ENCODE data around the gene SH2D4B. TPM values are rescaled to one million over a fixed set of nuclear protein-coding genes. Genes with fewer than 3 reads are reported as not detected.

Gene SH2D4B
- total RNA-seq, 2 experiments from 2014 or later = 0.14 to 0.22 TPM

- Mint-ChIP-seq H3K27me3 (no peaks in the 10 kb centered on the region), H3K4me1 (peaks cover 91% of the 10 kb centered on the region), H3K4me3 (peak overlapping the region; percentile 77), H3K36me3 (peaks cover 43% of the 10 kb centered on the region), H3K9me3 (peaks cover 3% of the 10 kb centered on the region), H3K27ac (peak overlapping the region; percentile 91)
- DNase-seq = peak; percentile 54
- peak; percentile 67 for ATAC-seq (ENCODE audit: low read depth)
- POLR2A ChIA-PET = interaction anchor here (0.9 to 3.6 kb wide), 12 partner anchors 11 to 55 kb away, joined by 4 to 38 read pairs (median 8); no protein-coding TSS in a partner anchor
Measured at GRCh38 chr10:80498833-80499741, 38.6 kb upstream of the SH2D4B start.

DNA sequence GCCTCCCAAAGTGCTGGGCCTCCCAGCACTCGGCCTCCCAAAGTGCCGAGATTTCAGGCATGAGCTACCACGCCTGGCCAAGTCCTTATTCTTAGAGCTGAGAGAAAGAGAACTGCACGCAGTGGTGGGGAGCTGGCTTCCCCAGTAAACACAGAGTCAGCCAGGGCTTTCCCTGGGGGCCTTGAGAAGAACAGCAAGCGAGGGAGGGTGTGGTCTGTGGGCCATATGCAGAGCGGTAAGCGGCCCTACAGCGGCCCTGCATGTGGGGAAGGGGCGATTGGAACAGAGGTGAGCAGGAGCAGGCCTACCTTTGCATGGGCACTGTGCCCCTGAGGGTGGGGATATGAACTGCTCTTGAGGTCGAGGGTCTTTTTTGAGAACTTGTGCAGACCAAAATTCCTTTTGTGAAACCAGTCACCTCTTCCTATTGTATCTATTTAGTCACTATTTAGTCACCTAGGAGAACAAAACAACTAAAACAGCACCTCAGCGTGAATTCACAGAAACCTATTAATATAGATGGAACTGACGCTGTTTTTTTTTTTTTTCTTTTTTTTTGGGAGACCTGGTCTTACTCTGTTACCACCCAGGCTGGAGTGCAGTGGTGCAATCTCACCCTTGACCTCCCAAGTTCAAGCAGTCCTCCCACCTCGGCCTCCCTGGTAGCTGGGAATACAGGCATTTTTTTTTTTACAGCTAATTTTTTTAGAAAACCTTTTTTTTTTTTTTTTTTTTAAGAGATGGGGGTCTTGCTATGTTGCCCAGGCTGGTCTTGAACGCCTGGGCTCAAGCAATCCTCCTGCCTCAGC is 36.9 kb upstream of the SH2D4B start:
- H3K4me1 Mint-ChIP-seq = peaks cover 91% of the 10 kb centered on the region
- peaks cover 35% of the 10 kb centered on the region for H3K36me3 Mint-ChIP-seq
- H3K4me3 Mint-ChIP-seq = peak overlapping the region; percentile 51
- no peak for DNase-seq
- H3K9me3 Mint-ChIP-seq = peaks cover 3% of the 10 kb centered on the region
- POLR2A ChIA-PET = interaction anchor here (0.7 to 2.9 kb wide), 12 partner anchors 9 to 57 kb away, joined by 3 to 16 read pairs (median 7); no protein-coding TSS in a partner anchor
- no peaks in the 10 kb centered on the region for H3K27me3 Mint-ChIP-seq
- no peak for ATAC-seq (ENCODE audit: low read depth)
- peak overlapping the region; percentile 84 for H3K27ac Mint-ChIP-seq

DNA sequence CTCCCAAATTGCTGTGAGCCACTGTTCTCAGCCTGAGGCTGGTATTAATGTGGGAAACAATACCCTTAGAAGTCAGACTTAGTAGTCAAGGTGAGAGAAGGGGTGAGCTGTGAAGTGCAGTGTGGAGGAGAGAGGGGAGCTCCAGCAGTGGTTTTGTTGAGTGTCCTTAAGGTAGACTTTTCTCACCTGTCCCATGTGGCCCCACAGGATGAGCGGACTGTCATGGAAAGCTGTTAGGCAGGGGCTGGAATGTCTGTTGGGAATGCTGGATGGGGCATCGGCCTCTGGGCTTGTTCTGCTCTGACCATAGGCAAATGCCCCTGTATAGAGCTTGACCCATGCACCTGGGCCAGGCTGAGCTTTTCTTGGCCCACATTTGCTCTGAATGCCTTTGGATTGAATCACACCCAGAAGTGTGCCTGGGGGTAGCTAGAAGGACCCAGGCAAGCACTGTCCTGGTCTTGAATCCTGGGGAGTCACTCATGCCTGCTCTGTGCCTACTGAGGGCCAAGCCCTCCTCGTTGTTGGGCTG is 36.3 kb upstream of the SH2D4B start:
- Mint-ChIP-seq H3K27ac (peak overlapping the region; percentile 81), H3K27me3 (no peaks in the 10 kb centered on the region), H3K4me3 (peak overlapping the region; percentile 14), H3K4me1 (peaks cover 89% of the 10 kb centered on the region), H3K36me3 (peaks cover 29% of the 10 kb centered on the region), H3K9me3 (peaks cover 3% of the 10 kb centered on the region)
- ATAC-seq (ENCODE audit: low read depth) (no peak), DNase-seq (no peak)
- POLR2A ChIA-PET = interaction anchor here (0.9 to 2.9 kb wide), 5 partner anchors 13 to 57 kb away, joined by 3 to 13 read pairs (median 5); no protein-coding TSS in a partner anchor

DNA sequence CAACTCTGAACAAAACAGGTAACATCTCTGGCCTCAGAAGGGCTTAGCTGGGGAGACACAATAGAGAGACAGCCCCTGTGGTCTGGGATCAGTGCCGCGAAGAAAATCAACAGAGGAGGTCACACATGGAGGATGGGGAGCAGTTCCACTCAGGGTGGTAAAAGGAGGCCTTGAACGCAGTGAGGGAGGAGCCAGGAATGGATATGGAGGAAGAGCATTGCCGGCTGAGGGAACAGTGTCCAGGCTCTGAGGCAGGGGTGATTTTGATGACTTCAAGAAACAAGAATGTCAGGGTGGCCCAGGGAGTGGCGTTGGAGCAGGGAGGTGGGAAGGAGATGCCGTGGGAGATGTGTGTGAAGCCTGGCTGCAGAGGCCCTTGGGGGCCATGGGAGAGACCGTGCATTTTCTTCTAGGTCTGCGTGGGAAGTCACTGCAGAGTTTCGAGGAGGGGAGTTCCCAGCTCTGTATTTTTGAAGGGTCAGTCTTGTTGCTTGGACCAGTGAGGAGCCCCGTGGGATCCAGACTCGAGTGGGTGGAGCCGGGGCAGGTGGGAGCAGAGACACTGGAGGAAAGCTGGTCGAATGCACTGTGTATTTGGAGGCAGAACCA is 35.7 kb upstream of the SH2D4B start:
- POLR2A ChIA-PET = interaction anchor here (0.9 to 2.9 kb wide), 6 partner anchors 14 to 58 kb away, joined by 3 to 13 read pairs (median 4); no protein-coding TSS in a partner anchor

GRCh38 chr10:80502621-80503583 is 34.8 kb upstream of the SH2D4B start:
- no peaks in the 10 kb centered on the region for H3K9me3 Mint-ChIP-seq
- H3K27me3 Mint-ChIP-seq = no peaks in the 10 kb centered on the region
- no peak for DNase-seq
- no peak for ATAC-seq (ENCODE audit: low read depth)
- H3K27ac Mint-ChIP-seq = peak overlapping the region; percentile 81
- H3K36me3 Mint-ChIP-seq = peaks cover 19% of the 10 kb centered on the region
- H3K4me3 Mint-ChIP-seq = peak overlapping the region; percentile 4
- peaks cover 76% of the 10 kb centered on the region for H3K4me1 Mint-ChIP-seq
- POLR2A ChIA-PET = interaction anchor here (0.8 to 3.5 kb wide), 5 partner anchors 15 to 59 kb away, joined by 4 to 34 read pairs (median 5); no protein-coding TSS in a partner anchor

More for the DNA sequence above, 35.7 kb upstream of the SH2D4B start:
- DNase-seq (no peak), ATAC-seq (ENCODE audit: low read depth) (no peak)
- Mint-ChIP-seq H3K9me3 (no peaks in the 10 kb centered on the region), H3K4me1 (peaks cover 83% of the 10 kb centered on the region), H3K36me3 (peaks cover 23% of the 10 kb centered on the region), H3K27me3 (no peaks in the 10 kb centered on the region), H3K4me3 (peak overlapping the region; percentile 14), H3K27ac (peak overlapping the region; percentile 81)

DNA sequence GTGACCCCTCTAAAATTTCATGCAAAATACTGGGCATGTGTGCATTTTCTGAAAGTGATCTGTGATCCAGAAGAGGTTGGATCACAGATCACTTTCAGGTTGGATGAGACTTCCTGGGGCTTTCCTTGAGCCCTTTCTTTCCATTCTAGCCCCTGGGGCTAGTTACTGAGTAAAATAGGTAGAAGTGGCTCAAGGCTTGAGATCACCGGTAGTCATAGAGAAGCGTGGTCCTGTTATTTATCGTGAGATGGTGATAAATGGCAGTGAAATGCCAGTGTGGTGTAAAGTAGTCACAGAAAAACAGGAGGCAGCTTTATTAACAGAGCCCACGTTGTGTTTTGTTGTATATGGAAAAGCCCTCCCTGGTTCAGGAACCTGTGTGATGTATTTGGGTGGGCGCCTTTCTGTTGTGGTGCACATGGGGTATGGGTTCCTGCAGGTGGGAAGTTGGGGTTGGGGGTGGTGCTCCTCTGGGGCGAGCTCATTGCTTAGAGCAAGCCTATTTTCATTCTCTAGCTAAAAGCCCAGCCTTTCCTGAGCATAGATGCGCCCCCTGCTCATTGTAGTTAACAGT is 34.0 kb upstream of the SH2D4B start:
- H3K4me3 Mint-ChIP-seq = no peak overlapping the region
- no peaks in the 10 kb centered on the region for H3K27me3 Mint-ChIP-seq
- no peak for ATAC-seq (ENCODE audit: low read depth)
- no peak for DNase-seq
- POLR2A ChIA-PET = interaction anchor here (0.7 to 3.5 kb wide), 4 partner anchors 33 to 50 kb away, joined by 3 to 34 read pairs (median 5); no protein-coding TSS in a partner anchor
- H3K36me3 Mint-ChIP-seq = peaks cover 19% of the 10 kb centered on the region
- H3K4me1 Mint-ChIP-seq = peaks cover 69% of the 10 kb centered on the region
- H3K27ac Mint-ChIP-seq = peak overlapping the region; percentile 81
- no peaks in the 10 kb centered on the region for H3K9me3 Mint-ChIP-seq

DNA sequence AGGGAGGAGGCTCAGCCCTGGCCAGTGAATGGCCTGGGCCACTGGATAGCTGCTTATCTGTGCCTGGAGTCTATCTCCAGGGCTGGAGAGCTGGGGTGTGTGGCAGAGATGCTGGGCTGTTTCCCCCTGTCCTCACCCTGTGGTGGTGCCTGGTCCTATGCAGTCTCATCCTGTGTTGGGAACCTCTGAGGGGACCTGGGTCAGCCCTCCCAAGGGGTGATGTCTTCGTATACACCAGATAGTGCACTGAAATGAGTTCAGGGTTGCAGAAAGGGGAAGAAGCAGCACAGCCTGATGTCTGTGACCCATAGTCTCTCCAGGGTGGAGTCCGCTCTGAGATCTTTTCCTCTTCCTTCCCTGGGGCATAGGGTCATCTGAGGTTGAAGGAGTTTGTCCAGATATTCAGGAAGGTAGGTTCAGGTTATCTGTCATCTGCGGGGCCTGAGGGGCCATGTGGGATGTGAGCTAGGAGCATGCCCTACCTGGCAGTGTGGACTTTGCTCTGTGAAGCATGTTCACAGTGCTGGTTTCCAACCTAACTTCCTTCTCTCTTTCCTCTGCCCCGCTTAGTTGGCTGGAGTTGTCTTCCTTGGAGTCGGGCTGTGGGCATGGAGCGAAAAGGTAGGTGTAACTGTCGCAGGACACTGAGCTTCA is 33.4 kb upstream of the SH2D4B start:
- POLR2A ChIA-PET = interaction anchor here (0.7 to 3.5 kb wide), 8 partner anchors 32 to 97 kb away, joined by 3 to 34 read pairs (median 4); partner anchors contain the start of gene PRXL2A

DNA sequence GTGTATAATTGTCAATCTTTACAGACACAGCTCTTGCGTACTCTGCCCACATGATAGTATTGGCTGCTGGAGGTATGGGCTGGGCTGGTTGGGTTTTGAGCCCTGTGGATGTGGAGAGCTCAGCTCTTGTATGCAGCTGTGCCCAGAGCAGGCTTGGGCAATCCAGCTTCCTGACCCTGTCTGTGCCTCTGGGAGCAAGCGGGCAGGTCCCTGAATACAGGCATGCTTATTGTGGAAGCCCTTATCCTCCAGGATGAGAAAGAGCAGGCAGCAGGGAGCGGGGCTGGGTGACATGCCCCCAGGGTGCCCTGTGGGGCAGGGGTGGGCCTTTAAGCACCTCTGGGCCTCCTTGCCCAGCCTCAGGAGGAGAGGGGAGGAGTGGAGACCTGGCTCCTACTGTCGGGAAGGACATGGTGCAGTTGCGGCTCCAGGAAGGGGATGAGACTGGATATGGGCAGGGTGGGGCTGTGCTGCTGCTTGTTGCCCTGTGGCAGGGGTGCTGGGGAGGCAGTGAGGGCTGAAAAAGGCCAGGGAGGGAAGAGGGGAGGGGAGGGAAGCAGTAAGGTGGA is 32.7 kb upstream of the SH2D4B start:
- peak; percentile 6 for ATAC-seq (ENCODE audit: low read depth)
- H3K36me3 Mint-ChIP-seq = peaks cover 24% of the 10 kb centered on the region

More for the DNA sequence above, 33.4 kb upstream of the SH2D4B start:
- no peaks in the 10 kb centered on the region for H3K9me3 Mint-ChIP-seq
- H3K36me3 Mint-ChIP-seq = peaks cover 19% of the 10 kb centered on the region
- no peak for ATAC-seq (ENCODE audit: low read depth)
- DNase-seq = no peak
- H3K4me3 Mint-ChIP-seq = no peak overlapping the region
- H3K27me3 Mint-ChIP-seq = no peaks in the 10 kb centered on the region
- peaks cover 62% of the 10 kb centered on the region for H3K4me1 Mint-ChIP-seq
- H3K27ac Mint-ChIP-seq = peak overlapping the region; percentile 81

DNA sequence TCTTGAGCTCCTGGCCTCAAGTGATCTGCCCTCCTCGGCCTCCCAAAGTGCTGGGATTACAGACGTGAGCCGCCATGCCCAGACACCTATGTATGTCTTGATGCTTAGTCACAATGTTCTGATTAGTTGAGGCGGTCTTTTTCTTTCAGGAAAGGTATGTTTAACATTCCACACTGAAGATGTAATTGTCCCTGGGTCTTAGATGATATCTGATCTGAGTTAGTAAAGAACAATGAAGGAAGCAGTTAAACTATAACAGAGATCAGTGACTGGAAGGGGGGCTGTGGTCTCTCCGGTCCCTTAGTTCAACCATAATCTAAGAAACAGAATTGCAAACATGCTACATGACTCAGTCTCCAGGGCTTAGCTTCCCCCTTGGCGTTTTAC is 31.5 kb upstream of the SH2D4B start:
- H3K27ac Mint-ChIP-seq = no peak overlapping the region
- peaks cover 59% of the 10 kb centered on the region for H3K4me1 Mint-ChIP-seq
- POLR2A ChIA-PET = interaction anchor here (0.9 to 3.5 kb wide), 7 partner anchors 13 to 61 kb away, joined by 3 to 34 read pairs (median 4); no protein-coding TSS in a partner anchor
- H3K27me3 Mint-ChIP-seq = no peaks in the 10 kb centered on the region
- ATAC-seq (ENCODE audit: low read depth) (no peak), DNase-seq (no peak)
- no peaks in the 10 kb centered on the region for H3K9me3 Mint-ChIP-seq
- H3K36me3 Mint-ChIP-seq = peaks cover 26% of the 10 kb centered on the region
- no peak overlapping the region for H3K4me3 Mint-ChIP-seq

More for the DNA sequence above, 32.7 kb upstream of the SH2D4B start:
- DNase-seq = no peak
- POLR2A ChIA-PET = interaction anchor here (0.8 to 3.5 kb wide), 10 partner anchors 17 to 127 kb away, joined by 3 to 34 read pairs (median 4); partner anchors contain the start of gene PRXL2A
- Mint-ChIP-seq H3K4me1 (peaks cover 59% of the 10 kb centered on the region), H3K27me3 (no peaks in the 10 kb centered on the region), H3K27ac (peak overlapping the region; percentile 81), H3K4me3 (no peak overlapping the region), H3K9me3 (no peaks in the 10 kb centered on the region)

- POLR2A ChIA-PET = interaction anchor here (2.9 kb wide), 1 partner anchor 62 kb away, joined by 30 read pairs; no protein-coding TSS in a partner anchor
- ATAC-seq (ENCODE audit: low read depth) (no peak), DNase-seq (no peak)
- Mint-ChIP-seq H3K36me3 (peaks cover 25% of the 10 kb centered on the region), H3K9me3 (no peaks in the 10 kb centered on the region), H3K4me1 (peaks cover 57% of the 10 kb centered on the region), H3K27me3 (no peaks in the 10 kb centered on the region), H3K27ac (no peak overlapping the region), H3K4me3 (no peak overlapping the region)
Measured at GRCh38 chr10:80506836-80507487, 30.7 kb upstream of the SH2D4B start.
